ENCODE data around the gene CDNF.

Gene CDNF

GRCh38 chr10:14840178-14840577, 2.3 kb upstream of the CDNF start:
- Histone ChIP-seq H3K36me3 (ENCODE audit: control insufficient read depth in 1 of 2, insufficient read depth in 2 of 2, low read length in 2 of 2) (peaks cover 28 to 46% of the 10 kb centered on the region in 2 donors), H3K27ac (ENCODE audit: low read depth, low read length) (no peak overlapping the region), H3K27me3 (ENCODE audit: control insufficient read depth in 1 of 2, insufficient read depth in 2 of 2, low read length in 2 of 2) (no peaks in the 10 kb centered on the region), H3K9me3 (ENCODE audit: control insufficient read depth in 1 of 2, low read length in 2 of 2) (no peaks in the 10 kb centered on the region), H3K4me1 (ENCODE audit: control insufficient read depth in 1 of 2, insufficient read depth in 2 of 2, low read length in 2 of 2) (peaks cover 7 to 9% of the 10 kb centered on the region in 2 donors), H3K4me3 (ENCODE audit: low read depth in 1 of 2, low read length in 2 of 2) (no peak overlapping the region), H3K9ac (ENCODE audit: low read depth in 1 of 2, low read length in 2 of 2) (no peak overlapping the region)

- Histone ChIP-seq H3K36me3 (ENCODE audit: control insufficient read depth in 1 of 2, insufficient read depth in 2 of 2, low read length in 2 of 2) (peaks cover 28 to 39% of the 10 kb centered on the region in 2 donors), H3K27me3 (ENCODE audit: control insufficient read depth in 1 of 2, insufficient read depth in 2 of 2, low read length in 2 of 2) (no peaks in the 10 kb centered on the region), H3K4me3 (ENCODE audit: low read depth in 1 of 2, low read length in 2 of 2) (peak overlapping the region; percentile 89 to 96), H3K4me1 (ENCODE audit: control insufficient read depth in 1 of 2, insufficient read depth in 2 of 2, low read length in 2 of 2) (peaks cover 9 to 13% of the 10 kb centered on the region in 2 donors), H3K27ac (ENCODE audit: low read depth, low read length) (no peak overlapping the region), H3K9me3 (ENCODE audit: control insufficient read depth in 1 of 2, low read length in 2 of 2) (no peaks in the 10 kb centered on the region), H3K9ac (ENCODE audit: low read depth in 1 of 2, low read length in 2 of 2) (peak overlapping the region; percentile 89 to 97)
These were observed 1.5 kb upstream of the CDNF start for GRCh38 chr10:14839305-14839695.

- Histone ChIP-seq H3K4me1 (ENCODE audit: control insufficient read depth in 1 of 2, insufficient read depth in 2 of 2, low read length in 2 of 2) (peaks cover 9 to 13% of the 10 kb centered on the region in 2 donors), H3K27me3 (ENCODE audit: control insufficient read depth in 1 of 2, insufficient read depth in 2 of 2, low read length in 2 of 2) (no peaks in the 10 kb centered on the region), H3K36me3 (ENCODE audit: control insufficient read depth in 1 of 2, insufficient read depth in 2 of 2, low read length in 2 of 2) (peaks cover 22 to 33% of the 10 kb centered on the region in 2 donors), H3K4me3 (ENCODE audit: low read depth in 1 of 2, low read length in 2 of 2) (peak overlapping the region; percentile 89 to 96), H3K27ac (ENCODE audit: low read depth, low read length) (peak overlapping the region; percentile 79), H3K9ac (ENCODE audit: low read depth in 1 of 2, low read length in 2 of 2) (peak overlapping the region; percentile 89 to 97), H3K9me3 (ENCODE audit: control insufficient read depth in 1 of 2, low read length in 2 of 2) (no peaks in the 10 kb centered on the region)
These were observed 906 bp upstream of the CDNF start for GRCh38 chr10:14838582-14839304.

GRCh38 chr10:14837003-14837756, 657 bp downstream of the CDNF start:
- peak overlapping the region; percentile 89 to 96 for H3K4me3 ChIP-seq (ENCODE audit: low read depth in 1 of 2, low read length in 2 of 2)

GRCh38 chr10:14836208-14836607, 1.6 kb downstream of the CDNF start:
- H3K9ac ChIP-seq (ENCODE audit: low read depth in 1 of 2, low read length in 2 of 2) = no peak overlapping the region
- no peaks in the 10 kb centered on the region for H3K27me3 ChIP-seq (ENCODE audit: control insufficient read depth in 1 of 2, insufficient read depth in 2 of 2, low read length in 2 of 2)
- no peaks in the 10 kb centered on the region for H3K9me3 ChIP-seq (ENCODE audit: control insufficient read depth in 1 of 2, low read length in 2 of 2)
- no peak overlapping the region for H3K4me3 ChIP-seq (ENCODE audit: low read depth in 1 of 2, low read length in 2 of 2)
- no peak overlapping the region for H3K27ac ChIP-seq (ENCODE audit: low read depth, low read length)
- peaks cover 9 to 13% of the 10 kb centered on the region in 2 donors for H3K4me1 ChIP-seq (ENCODE audit: control insufficient read depth in 1 of 2, insufficient read depth in 2 of 2, low read length in 2 of 2)
- H3K36me3 ChIP-seq (ENCODE audit: control insufficient read depth in 1 of 2, insufficient read depth in 2 of 2, low read length in 2 of 2) = peaks cover 0 to 8% of the 10 kb centered on the region in 2 donors

More at GRCh38 chr10:14837003-14837756, 657 bp downstream of the CDNF start:
- H3K27me3 ChIP-seq (ENCODE audit: control insufficient read depth in 1 of 2, insufficient read depth in 2 of 2, low read length in 2 of 2) = no peaks in the 10 kb centered on the region
- H3K27ac ChIP-seq (ENCODE audit: low read depth, low read length) = peak overlapping the region; percentile 85
- H3K9ac ChIP-seq (ENCODE audit: low read depth in 1 of 2, low read length in 2 of 2) = peak overlapping the region; percentile 89 to 97
- H3K9me3 ChIP-seq (ENCODE audit: control insufficient read depth in 1 of 2, low read length in 2 of 2) = no peaks in the 10 kb centered on the region
- H3K4me1 ChIP-seq (ENCODE audit: control insufficient read depth in 1 of 2, insufficient read depth in 2 of 2, low read length in 2 of 2) = peaks cover 9 to 13% of the 10 kb centered on the region in 2 donors
- peaks cover 7 to 17% of the 10 kb centered on the region in 2 donors for H3K36me3 ChIP-seq (ENCODE audit: control insufficient read depth in 1 of 2, insufficient read depth in 2 of 2, low read length in 2 of 2)

DNA sequence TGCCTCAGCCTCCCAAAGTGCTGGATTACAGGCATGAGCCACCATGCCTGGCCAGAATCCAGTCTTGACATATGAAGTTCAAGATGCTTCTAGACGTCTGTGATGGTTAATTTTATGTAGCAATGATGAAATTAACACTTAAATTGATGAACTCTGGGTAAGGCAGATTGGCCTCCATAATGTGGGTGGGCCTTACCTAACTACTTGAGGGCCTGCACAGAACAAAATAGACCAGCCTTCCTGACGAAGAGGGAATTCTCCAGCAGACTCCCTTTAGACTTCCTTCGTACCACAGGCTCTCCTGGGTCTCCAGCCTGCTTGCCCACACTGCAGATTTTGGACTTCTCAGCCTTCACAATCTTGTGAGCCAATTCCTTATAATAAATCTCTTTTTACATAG, 4.7 kb downstream of the CDNF start:
- H3K4me3 ChIP-seq (ENCODE audit: low read depth in 1 of 2, low read length in 2 of 2) = no peak overlapping the region
- H3K9me3 ChIP-seq (ENCODE audit: control insufficient read depth in 1 of 2, low read length in 2 of 2) = no peaks in the 10 kb centered on the region
- no peaks in the 10 kb centered on the region for H3K27me3 ChIP-seq (ENCODE audit: control insufficient read depth in 1 of 2, insufficient read depth in 2 of 2, low read length in 2 of 2)
- peaks cover 9 to 13% of the 10 kb centered on the region in 2 donors for H3K4me1 ChIP-seq (ENCODE audit: control insufficient read depth in 1 of 2, insufficient read depth in 2 of 2, low read length in 2 of 2)
- no peaks in the 10 kb centered on the region for H3K36me3 ChIP-seq (ENCODE audit: control insufficient read depth in 1 of 2, insufficient read depth in 2 of 2, low read length in 2 of 2)
- no peak overlapping the region for H3K9ac ChIP-seq (ENCODE audit: low read depth in 1 of 2, low read length in 2 of 2)
- H3K27ac ChIP-seq (ENCODE audit: low read depth, low read length) = no peak overlapping the region

DNA sequence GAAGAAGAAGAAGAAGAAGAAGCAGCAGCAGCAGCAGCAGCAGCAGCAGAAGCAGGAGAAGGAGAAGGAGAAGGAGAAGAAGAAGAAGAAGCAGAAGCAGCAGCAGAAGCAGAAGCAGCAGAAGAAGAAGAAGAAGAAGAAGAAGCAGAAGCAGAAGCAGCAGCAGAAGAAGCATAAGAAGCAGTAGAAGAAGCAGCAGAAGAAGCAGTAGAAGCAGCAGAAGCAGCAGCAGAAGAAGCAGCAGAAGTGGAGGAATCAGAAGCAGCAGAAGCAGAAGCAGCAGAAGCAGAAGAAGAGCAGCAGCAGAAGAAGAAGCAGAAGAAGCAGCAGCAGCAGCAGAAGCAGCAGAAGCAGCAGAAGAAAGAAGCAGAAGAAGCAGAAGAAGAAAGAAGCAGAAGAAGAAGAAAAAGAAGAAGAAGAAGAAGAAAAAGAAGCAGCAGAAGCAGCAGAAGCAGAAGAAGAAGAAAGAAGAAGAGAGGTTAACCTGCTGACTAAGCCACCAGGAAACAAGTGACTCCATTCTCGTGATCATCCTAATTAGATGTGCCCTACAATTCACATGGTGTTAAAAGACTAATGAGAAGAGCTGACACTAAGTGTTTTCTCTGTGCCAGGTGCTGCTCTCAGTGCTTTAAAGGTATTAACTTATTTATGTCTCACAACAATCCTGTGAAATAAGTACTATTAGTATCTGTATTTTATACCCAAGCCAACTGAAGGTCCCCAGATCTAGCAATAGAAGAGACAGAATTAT, 11.6 kb downstream of the CDNF start:
- Histone ChIP-seq H3K4me3 (ENCODE audit: low read depth in 1 of 2, low read length in 2 of 2) (no peak overlapping the region), H3K27ac (ENCODE audit: low read depth, low read length) (no peak overlapping the region), H3K9me3 (ENCODE audit: control insufficient read depth in 1 of 2, low read length in 2 of 2) (no peaks in the 10 kb centered on the region), H3K9ac (ENCODE audit: low read depth in 1 of 2, low read length in 2 of 2) (no peak overlapping the region), H3K36me3 (ENCODE audit: control insufficient read depth in 1 of 2, insufficient read depth in 2 of 2, low read length in 2 of 2) (no peaks in the 10 kb centered on the region), H3K27me3 (ENCODE audit: control insufficient read depth in 1 of 2, insufficient read depth in 2 of 2, low read length in 2 of 2) (no peaks in the 10 kb centered on the region), H3K4me1 (ENCODE audit: control insufficient read depth in 1 of 2, insufficient read depth in 2 of 2, low read length in 2 of 2) (peaks cover 0 to 15% of the 10 kb centered on the region in 2 donors)

- Histone ChIP-seq H3K27ac (ENCODE audit: low read depth, low read length) (no peak overlapping the region), H3K9me3 (ENCODE audit: control insufficient read depth in 1 of 2, low read length in 2 of 2) (no peaks in the 10 kb centered on the region), H3K9ac (ENCODE audit: low read depth in 1 of 2, low read length in 2 of 2) (no peak overlapping the region), H3K27me3 (ENCODE audit: control insufficient read depth in 1 of 2, insufficient read depth in 2 of 2, low read length in 2 of 2) (no peaks in the 10 kb centered on the region), H3K4me3 (ENCODE audit: low read depth in 1 of 2, low read length in 2 of 2) (no peak overlapping the region), H3K36me3 (ENCODE audit: control insufficient read depth in 1 of 2, insufficient read depth in 2 of 2, low read length in 2 of 2) (no peaks in the 10 kb centered on the region), H3K4me1 (ENCODE audit: control insufficient read depth in 1 of 2, insufficient read depth in 2 of 2, low read length in 2 of 2) (peaks cover 0 to 15% of the 10 kb centered on the region in 2 donors)
These were observed 13.9 kb downstream of the CDNF start for GRCh38 chr10:14823966-14824365.

DNA sequence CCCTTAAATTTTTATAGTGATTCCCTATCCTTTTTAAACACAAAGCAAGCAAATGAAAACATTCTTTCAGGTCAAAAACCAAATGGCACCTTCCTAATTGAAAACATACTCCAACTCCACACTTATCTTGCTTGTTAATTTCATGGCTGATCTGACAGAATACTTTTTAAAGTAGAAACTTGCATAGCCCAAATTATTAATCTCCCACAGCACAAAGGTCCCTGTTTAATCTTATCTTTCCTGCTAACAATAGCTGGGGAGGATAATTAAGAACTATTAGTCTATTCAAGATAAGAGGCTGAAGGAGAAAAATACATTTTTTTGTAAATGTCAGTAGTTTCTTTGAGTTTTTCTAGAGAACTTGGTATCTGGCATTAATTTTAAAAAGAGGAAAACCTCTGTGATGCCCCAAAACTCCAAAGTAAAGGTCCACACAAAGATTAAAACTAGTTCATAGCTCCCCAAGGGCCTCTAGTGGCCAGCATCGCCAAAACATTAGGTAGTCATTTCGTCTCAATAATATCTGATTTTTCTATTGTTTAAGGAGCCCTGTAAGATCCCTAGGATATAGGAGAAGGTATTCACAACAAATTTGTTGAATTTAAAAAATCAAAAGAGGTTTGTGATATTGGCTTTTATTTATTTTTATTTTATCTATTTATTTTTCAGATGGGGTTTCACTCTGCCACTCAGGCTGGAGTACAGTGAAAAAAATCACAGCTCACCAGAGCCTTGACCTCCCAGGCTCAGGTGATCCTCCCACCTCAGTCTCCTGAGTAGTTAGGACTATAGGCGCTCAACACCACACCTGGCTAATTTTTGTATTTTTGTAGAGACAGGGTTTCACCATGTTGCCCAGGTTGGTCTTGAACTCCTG, 14.7 kb downstream of the CDNF start:
- H3K9ac ChIP-seq (ENCODE audit: low read depth in 1 of 2, low read length in 2 of 2) = no peak overlapping the region
- no peaks in the 10 kb centered on the region for H3K27me3 ChIP-seq (ENCODE audit: control insufficient read depth in 1 of 2, insufficient read depth in 2 of 2, low read length in 2 of 2)
- peaks cover 0 to 15% of the 10 kb centered on the region in 2 donors for H3K4me1 ChIP-seq (ENCODE audit: control insufficient read depth in 1 of 2, insufficient read depth in 2 of 2, low read length in 2 of 2)
- H3K27ac ChIP-seq (ENCODE audit: low read depth, low read length) = no peak overlapping the region
- H3K36me3 ChIP-seq (ENCODE audit: control insufficient read depth in 1 of 2, insufficient read depth in 2 of 2, low read length in 2 of 2) = no peaks in the 10 kb centered on the region
- no peaks in the 10 kb centered on the region for H3K9me3 ChIP-seq (ENCODE audit: control insufficient read depth in 1 of 2, low read length in 2 of 2)
- peak overlapping the region in 1 of 2 donors; percentile 11 for H3K4me3 ChIP-seq (ENCODE audit: low read depth in 1 of 2, low read length in 2 of 2)
